CD8-positive, alpha-beta memory T cell (primary cell): ENCODE measurements around the gene CEACAM19. TPM values are rescaled to one million over a fixed set of nuclear protein-coding genes. Genes with fewer than 3 reads are reported as not detected.

Source experiments
- CTCF ChIA-PET: fragments of 350-600 bp; sonication (Branson Sonifier 250); formaldehyde crosslinking; loops from one replicate; lab custom pipeline; 2021; ENCODE audit warnings: antibody characterized with exemption; lab: Charles Lee
- POLR2A ChIA-PET: fragments of 350-600 bp; sonication (Branson Sonifier 250); formaldehyde crosslinking; loops from one replicate; lab custom pipeline; 2021; ENCODE audit warnings: antibody characterized with exemption; lab: Charles Lee
- DNase-seq, 5 donors: peaks; one replicate each; pipeline versions ENCODE4 v3.0.0 to v3.0.0-alpha.2; 2020 to 2022; ENCODE audit warnings: mixed read lengths in 1 of 5
- H3K27ac ChIP-seq: one replicate; pipeline ENCODE4 v1.7.0; 2013; ENCODE audit warnings: low read depth, mild to moderate bottlenecking, low read length, moderate library complexity
- H3K27me3 ChIP-seq: 2 replicates; pipeline ENCODE4 v1.7.0; 2013; ENCODE audit warnings: low read length, mild to moderate bottlenecking; ENCODE audit not compliant: insufficient read depth, poor library complexity, severe bottlenecking
- H3K36me3 ChIP-seq: 2 replicates; pipeline ENCODE4 v1.7.0; 2013; ENCODE audit warnings: mild to moderate bottlenecking, low read length, moderate library complexity; ENCODE audit not compliant: insufficient read depth
- H3K4me1 ChIP-seq: 2 replicates; pipeline ENCODE4 v1.7.0; 2013; ENCODE audit warnings: mild to moderate bottlenecking, low read length, moderate library complexity; ENCODE audit not compliant: insufficient read depth
- H3K4me3 ChIP-seq: 2 replicates; pipeline ENCODE4 v1.7.0; 2013; ENCODE audit warnings: mild to moderate bottlenecking, low read length
- H3K9me3 ChIP-seq: 2 replicates; pipeline ENCODE4 v1.7.0; 2013; ENCODE audit warnings: mild to moderate bottlenecking, low read length
- H3K27ac Mint-ChIP-seq, 8 donors: one replicate each; pipeline ENCODE4 v1.8.0; 2020 to 2021; ENCODE audit warnings: mixed read lengths in 8 of 8, mild to moderate bottlenecking in 6 of 8, inconsistent platforms in 3 of 8, moderate library complexity in 3 of 8
- H3K27me3 Mint-ChIP-seq, 2 donors: one replicate each; pipeline ENCODE4 v1.8.0; 2020 to 2021; ENCODE audit warnings: mixed read lengths in 2 of 2, mild to moderate bottlenecking in 1 of 2, moderate library complexity in 1 of 2
- H3K36me3 Mint-ChIP-seq, 3 donors: one replicate each; pipeline ENCODE4 v1.8.0; 2020 to 2021; ENCODE audit warnings: mixed read lengths in 3 of 3, inconsistent platforms in 1 of 3, mild to moderate bottlenecking in 1 of 3
- H3K4me1 Mint-ChIP-seq, 3 donors: one replicate each; pipeline ENCODE4 v1.8.0; 2020 to 2021; ENCODE audit warnings: mixed read lengths in 3 of 3, inconsistent platforms in 1 of 3, mild to moderate bottlenecking in 1 of 3
- H3K4me3 Mint-ChIP-seq, 7 donors: one replicate each; pipeline ENCODE4 v1.8.0; 2020 to 2021; ENCODE audit warnings: mixed read lengths in 7 of 7, mild to moderate bottlenecking in 6 of 7, moderate library complexity in 4 of 7, inconsistent platforms in 2 of 7
- H3K9me3 Mint-ChIP-seq, 5 donors: one replicate each; pipeline ENCODE4 v1.8.0; 2020 to 2022; ENCODE audit warnings: mixed read lengths in 5 of 5, mild to moderate bottlenecking in 3 of 5, moderate library complexity in 2 of 5, inconsistent platforms in 1 of 5
- polyA plus RNA-seq: library from polyadenylated mRNA; unstranded; fragments of 300-500 nt; fragmentation: Illumina TruSeq; gene quantifications from one replicate; pipeline ENCODE4 v1.2.3, GENCODE V29; 2021
- total RNA-seq, 2 experiments: library from RNA; stranded (reverse); gene quantifications; one replicate each; pipeline ENCODE4 v1.2.3, GENCODE V29; 2021

The CEACAM19 gene
- total and polyA plus RNA-seq, 3 experiments from 2014 or later, result 0.18 to 0.24 TPM; not detected in 1

- ChIA-PET POLR2A (interaction anchor here (0.9 kb wide), 1 partner anchor 81 kb away, joined by 4 read pairs; no protein-coding TSS in a partner anchor), CTCF (interaction anchor here (4.6 to 5.5 kb wide), 2 partner anchors 32 to 81 kb away, joined by 32 to 50 read pairs; no protein-coding TSS in a partner anchor)
- no peaks in the 10 kb centered on the region for H3K36me3 ChIP-seq
- no peaks in the 10 kb centered on the region for H3K27me3 ChIP-seq
- no peak overlapping the region for H3K4me3 ChIP-seq
- H3K9me3 Mint-ChIP-seq, result peaks cover 0 to 2% (median 0%) of the 10 kb centered on the region in 5 donors
- no peak for DNase-seq
- no peak overlapping the region for H3K4me3 Mint-ChIP-seq
- peaks cover 22% of the 10 kb centered on the region for H3K4me1 ChIP-seq
- H3K27me3 Mint-ChIP-seq, result peaks cover 1 to 14% of the 10 kb centered on the region in 2 donors
- no peak overlapping the region for H3K27ac Mint-ChIP-seq
- peaks cover 16 to 26% (median 21%) of the 10 kb centered on the region in 3 donors for H3K4me1 Mint-ChIP-seq
- H3K36me3 Mint-ChIP-seq, result no peaks in the 10 kb centered on the region
- H3K9me3 ChIP-seq, result no peaks in the 10 kb centered on the region
- no peak overlapping the region for H3K27ac ChIP-seq
Observed at GRCh38 chr19:44690131-44690440, 18.8 kb downstream of the CEACAM19 start.

- Histone ChIP-seq H3K27ac (peak overlapping the region; percentile 7), H3K27me3 (no peaks in the 10 kb centered on the region), H3K9me3 (no peaks in the 10 kb centered on the region), H3K36me3 (no peaks in the 10 kb centered on the region), H3K4me3 (peak overlapping the region; percentile 38), H3K4me1 (peaks cover 22% of the 10 kb centered on the region)
- no peak for DNase-seq
- CTCF ChIA-PET, result interaction anchor here (0.6 to 5.5 kb wide), 2 partner anchors 31 to 79 kb away, joined by 4 to 50 read pairs; no protein-coding TSS in a partner anchor
- POLR2A ChIA-PET, result no interaction called here
- no peaks in the 10 kb centered on the region for H3K9me3 Mint-ChIP-seq
- H3K4me1 Mint-ChIP-seq, result peaks cover 14 to 24% (median 19%) of the 10 kb centered on the region in 3 donors
- peak overlapping the region; percentile 24 to 76 (median 74) for H3K4me3 Mint-ChIP-seq
- H3K36me3 Mint-ChIP-seq, result peaks cover 0 to 3% (median 0%) of the 10 kb centered on the region in 3 donors
- peak overlapping the region in 7 of 8 donors; percentile 83 to 97 (median 91) for H3K27ac Mint-ChIP-seq
- peaks cover 3 to 11% of the 10 kb centered on the region in 2 donors for H3K27me3 Mint-ChIP-seq
Observed at GRCh38 chr19:44692379-44692721, 21.1 kb downstream of the CEACAM19 start.

- peaks cover 0 to 3% (median 0%) of the 10 kb centered on the region in 3 donors for H3K36me3 Mint-ChIP-seq
- H3K27ac Mint-ChIP-seq, result peak overlapping the region in 4 of 8 donors; percentile 7 to 56 (median 39)
- H3K4me3 Mint-ChIP-seq, result peak overlapping the region in 2 of 7 donors; percentile 35 to 40
- POLR2A ChIA-PET, result no interaction called here
- no peaks in the 10 kb centered on the region for H3K36me3 ChIP-seq
- H3K4me1 ChIP-seq, result peaks cover 20% of the 10 kb centered on the region
- peak overlapping the region; percentile 59 for H3K27ac ChIP-seq
- H3K4me3 ChIP-seq, result no peak overlapping the region
- no peaks in the 10 kb centered on the region for H3K9me3 Mint-ChIP-seq
- no peaks in the 10 kb centered on the region for H3K27me3 ChIP-seq
- H3K27me3 Mint-ChIP-seq, result peaks cover 7 to 15% of the 10 kb centered on the region in 2 donors
- no peaks in the 10 kb centered on the region for H3K9me3 ChIP-seq
- no peak for DNase-seq
- CTCF ChIA-PET, result interaction anchor here (1.9 kb wide), 1 partner anchor 29 kb away, joined by 5 read pairs; no protein-coding TSS in a partner anchor
- peaks cover 14 to 24% (median 17%) of the 10 kb centered on the region in 3 donors for H3K4me1 Mint-ChIP-seq
Observed at GRCh38 chr19:44694184-44694579, 22.9 kb downstream of the CEACAM19 start.

- Mint-ChIP-seq H3K27me3 (peaks cover 6 to 15% of the 10 kb centered on the region in 2 donors), H3K4me1 (peaks cover 9 to 11% (median 11%) of the 10 kb centered on the region in 3 donors), H3K9me3 (no peaks in the 10 kb centered on the region), H3K4me3 (no peak overlapping the region), H3K36me3 (peaks cover 0 to 3% (median 0%) of the 10 kb centered on the region in 3 donors), H3K27ac (peak overlapping the region in 1 of 8 donors; percentile 48)
- peaks cover 10% of the 10 kb centered on the region for H3K4me1 ChIP-seq
- no peaks in the 10 kb centered on the region for H3K27me3 ChIP-seq
- no peak overlapping the region for H3K4me3 ChIP-seq
- H3K36me3 ChIP-seq, result no peaks in the 10 kb centered on the region
- DNase-seq, result no peak
- no peaks in the 10 kb centered on the region for H3K9me3 ChIP-seq
- POLR2A ChIA-PET, result no interaction called here
- CTCF ChIA-PET, result interaction anchor here (0.8 kb wide), 1 partner anchor 27 kb away, joined by 3 read pairs; no protein-coding TSS in a partner anchor
- no peak overlapping the region for H3K27ac ChIP-seq
Observed at GRCh38 chr19:44696939-44697669, 25.8 kb downstream of the CEACAM19 start.

GRCh38 chr19:44697670-44698034, 26.4 kb downstream of the CEACAM19 start:
- Histone ChIP-seq H3K4me1 (peaks cover 4% of the 10 kb centered on the region), H3K27ac (no peak overlapping the region), H3K36me3 (no peaks in the 10 kb centered on the region), H3K9me3 (no peaks in the 10 kb centered on the region), H3K27me3 (no peaks in the 10 kb centered on the region), H3K4me3 (no peak overlapping the region)
- CTCF ChIA-PET, result no interaction called here
- H3K27ac Mint-ChIP-seq, result peak overlapping the region in 1 of 8 donors; percentile 48
- peaks cover 6 to 15% of the 10 kb centered on the region in 2 donors for H3K27me3 Mint-ChIP-seq
- no peaks in the 10 kb centered on the region for H3K9me3 Mint-ChIP-seq
- H3K36me3 Mint-ChIP-seq, result peaks cover 0 to 3% (median 0%) of the 10 kb centered on the region in 3 donors
- peaks cover 3 to 6% (median 5%) of the 10 kb centered on the region in 3 donors for H3K4me1 Mint-ChIP-seq
- no peak for DNase-seq
- H3K4me3 Mint-ChIP-seq, result no peak overlapping the region
- POLR2A ChIA-PET, result no interaction called here

- Mint-ChIP-seq H3K36me3 (peaks cover 0 to 3% (median 0%) of the 10 kb centered on the region in 3 donors), H3K27me3 (peaks cover 7 to 20% of the 10 kb centered on the region in 2 donors), H3K27ac (peak within 1 kb of the TSS in 1 of 8 donors; percentile 43), H3K4me3 (no peak within 1 kb of the TSS), H3K4me1 (peaks cover 0 to 3% (median 3%) of the 10 kb centered on the region in 3 donors), H3K9me3 (no peaks in the 10 kb centered on the region)
- Histone ChIP-seq H3K36me3 (no peaks in the 10 kb centered on the region), H3K9me3 (no peaks in the 10 kb centered on the region), H3K27ac (no peak within 1 kb of the TSS), H3K27me3 (no peaks in the 10 kb centered on the region), H3K4me1 (no peaks in the 10 kb centered on the region), H3K4me3 (no peak within 1 kb of the TSS)
- ChIA-PET POLR2A (no interaction called here), CTCF (no interaction called here)
- DNase-seq, result no peak
Observed at GRCh38 chr19:44698492-44699201, 27.4 kb downstream of the CEACAM19 start, which contains the start of gene CEACAM16. TSS of gene CEACAM16 (plus strand) at chr19:44699151. CDS start at chr19:44701457, 2,306 bp downstream.

GRCh38 chr19:44700547-44700946, 29.3 kb downstream of the CEACAM19 start:
- no peak overlapping the region for H3K4me3 Mint-ChIP-seq
- no peaks in the 10 kb centered on the region for H3K4me1 ChIP-seq
- H3K9me3 ChIP-seq, result no peaks in the 10 kb centered on the region
- H3K4me1 Mint-ChIP-seq, result no peaks in the 10 kb centered on the region
- no peaks in the 10 kb centered on the region for H3K9me3 Mint-ChIP-seq
- H3K27me3 Mint-ChIP-seq, result peaks cover 8 to 24% of the 10 kb centered on the region in 2 donors
- DNase-seq, result no peak
- H3K27me3 ChIP-seq, result no peaks in the 10 kb centered on the region
- peaks cover 0 to 3% (median 0%) of the 10 kb centered on the region in 3 donors for H3K36me3 Mint-ChIP-seq
- ChIA-PET POLR2A (no interaction called here), CTCF (no interaction called here)
- H3K36me3 ChIP-seq, result no peaks in the 10 kb centered on the region
- H3K27ac ChIP-seq, result no peak overlapping the region
- H3K4me3 ChIP-seq, result no peak overlapping the region
- no peak overlapping the region for H3K27ac Mint-ChIP-seq
